ENCODE results near the gene RENBP. TPM values are rescaled to one million over a fixed set of nuclear protein-coding genes. Genes with fewer than 3 reads are reported as not detected.

Gene RENBP
- total RNA-seq, 1 experiment from 2014 or later = 5.7 TPM

DNA sequence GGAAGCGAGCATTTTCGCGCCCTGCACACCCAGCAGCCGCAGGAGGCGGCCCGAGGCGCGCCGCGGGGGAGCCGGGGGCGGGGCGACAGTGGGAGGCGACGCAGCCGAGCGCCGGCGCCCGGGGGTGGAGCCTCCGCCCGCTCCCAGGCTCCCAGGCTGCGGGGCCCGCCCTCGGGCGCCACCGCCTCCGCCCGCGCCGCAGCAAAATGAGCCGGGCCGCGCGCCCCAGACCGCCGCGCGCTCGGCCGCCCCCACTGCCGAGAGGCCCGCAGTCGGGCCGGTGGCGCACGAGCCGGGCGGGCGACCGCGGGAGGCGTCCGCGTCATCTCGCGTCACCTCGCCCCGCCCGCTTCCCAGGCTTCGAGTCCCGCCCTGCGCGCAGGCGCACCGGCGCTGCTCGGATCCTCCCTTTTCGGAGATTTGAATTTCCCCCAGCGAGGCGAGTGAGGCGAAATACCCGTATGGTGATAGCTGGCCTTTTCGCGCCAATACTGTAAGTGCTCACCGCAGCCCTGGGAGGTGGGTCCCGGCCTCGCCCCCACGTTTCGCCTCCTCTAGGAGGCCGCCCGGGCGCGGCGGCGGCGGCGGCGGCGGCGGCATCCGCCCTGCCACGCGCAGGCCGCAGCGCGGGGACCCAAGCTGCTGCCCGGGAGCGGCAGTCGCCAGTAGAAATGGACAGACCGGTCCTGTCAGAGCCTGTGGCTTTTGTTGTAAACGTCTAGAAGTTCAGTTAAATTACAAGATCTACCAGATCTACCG, 28.1 kb upstream of the RENBP start, which contains the start of gene TMEM187:
TSS of gene TMEM187 (plus strand) at position 387 of the 759 bp plus-strand sequence. CDS start 9,309 bp downstream, outside the sequence.
- no TSS peak for BruUV-seq (replicated peaks)
- H3K4me1 ChIP-seq (ENCODE audit: insufficient read depth, low read length, poor library complexity, severe bottlenecking) = peaks cover 13% of the 10 kb centered on the region
- no peak for TF ChIP-seq EZH2 (IDR thresholded peaks at IDR 0.05; ENCODE audit: borderline replicate concordance, low read depth, low read length, poor library complexity, severe bottlenecking)
- no peak for TF ChIP-seq CTCF (conservative IDR thresholded peaks at IDR 0.05; ENCODE audit: low read depth, low read length)
- H3K27ac ChIP-seq (ENCODE audit: low read depth, low read length, poor library complexity, severe bottlenecking) = peak within 1 kb of the TSS; percentile 99
- DNase-seq (ENCODE audit: low spot score) = peak; percentile 97
- peak within 1 kb of the TSS; percentile 86 for H3K4me3 ChIP-seq (ENCODE audit: low read depth, low read length, poor library complexity, severe bottlenecking)
- no peaks in the 10 kb centered on the region for H3K36me3 ChIP-seq (ENCODE audit: insufficient read depth, low read length, poor library complexity, severe bottlenecking)
- H3K27me3 ChIP-seq (replicated peaks; ENCODE audit: insufficient read depth, low read depth, low read length, poor library complexity) = no peaks in the 10 kb centered on the region
- H3K9me3 ChIP-seq (ENCODE audit: low read depth, low read length, poor library complexity, severe bottlenecking) = no peaks in the 10 kb centered on the region
- ChIA-PET CTCF (no interaction called here), POLR2A (ENCODE audit: low non-redundant PET) (interaction anchor here (0.6 kb wide), 1 partner anchor 305 kb away, joined by 3 read pairs; no protein-coding TSS in a partner anchor)
- intact Hi-C loops (cut with micrococcal nuclease; ENCODE audit: unreplicated experiment) = loop anchor here (10.0 kb wide), 1 partner anchor 422 kb away; the partner anchor contains the start of gene RPL10

GRCh38 chrX:153971450-153972367, 27.3 kb upstream of the RENBP start, which contains the start of gene HCFC1:
TSS of gene HCFC1 (minus strand) at chrX:153971818. CDS start at chrX:153970840, 978 bp downstream.
- ChIA-PET POLR2A (ENCODE audit: low non-redundant PET) (interaction anchor here (0.6 kb wide), 1 partner anchor 304 kb away, joined by 3 read pairs; no protein-coding TSS in a partner anchor), CTCF (interaction anchor here (1.4 kb wide), 1 partner anchor 42 kb away, joined by 3 read pairs; no protein-coding TSS in a partner anchor)
- Histone ChIP-seq H3K27me3 (replicated peaks; ENCODE audit: insufficient read depth, low read depth, low read length, poor library complexity) (no peaks in the 10 kb centered on the region), H3K4me3 (ENCODE audit: low read depth, low read length, poor library complexity, severe bottlenecking) (peak within 1 kb of the TSS; percentile 86), H3K36me3 (ENCODE audit: insufficient read depth, low read length, poor library complexity, severe bottlenecking) (no peaks in the 10 kb centered on the region), H3K9me3 (ENCODE audit: low read depth, low read length, poor library complexity, severe bottlenecking) (no peaks in the 10 kb centered on the region), H3K4me1 (ENCODE audit: insufficient read depth, low read length, poor library complexity, severe bottlenecking) (peaks cover 22% of the 10 kb centered on the region), H3K27ac (ENCODE audit: low read depth, low read length, poor library complexity, severe bottlenecking) (peak within 1 kb of the TSS; percentile 99)
- DNase-seq (ENCODE audit: low spot score) = peak; percentile 97
- TF ChIP-seq EZH2 (IDR thresholded peaks at IDR 0.05; ENCODE audit: borderline replicate concordance, low read depth, low read length, poor library complexity, severe bottlenecking) (no peak), CTCF (conservative IDR thresholded peaks at IDR 0.05; ENCODE audit: low read depth, low read length) (no peak)
- BruUV-seq (replicated peaks) = TSS peak; percentile 28
- intact Hi-C loops (cut with micrococcal nuclease; ENCODE audit: unreplicated experiment) = loop anchor here (1.0 to 10.0 kb wide), 2 partner anchors 43 to 423 kb away; partner anchors contain the start of gene RPL10

DNA sequence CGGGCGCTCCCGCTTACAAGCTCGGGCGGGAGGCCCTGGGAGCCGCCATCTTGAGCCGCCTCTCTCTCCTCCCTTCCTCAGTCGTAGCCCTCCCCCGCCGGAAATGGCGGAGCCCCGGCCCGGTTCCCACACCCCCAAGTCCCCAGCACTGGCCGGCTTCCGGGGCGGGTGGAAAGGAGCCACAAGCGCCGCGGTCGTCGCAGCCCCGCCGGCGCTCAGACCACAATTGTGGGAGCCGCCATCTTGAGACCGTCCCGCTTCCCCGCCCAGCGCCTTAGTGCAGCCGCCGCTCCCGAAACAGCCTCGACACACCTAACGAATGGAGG, 26.6 kb upstream of the RENBP start:
- intact Hi-C loops (cut with micrococcal nuclease; ENCODE audit: unreplicated experiment) = loop anchor here (1.0 to 10.0 kb wide), 2 partner anchors 43 to 424 kb away; partner anchors contain the start of gene RPL10
- peak overlapping the region; percentile 86 for H3K4me3 ChIP-seq (ENCODE audit: low read depth, low read length, poor library complexity, severe bottlenecking)
- no TSS peak for BruUV-seq (replicated peaks)
- ChIA-PET CTCF (interaction anchor here (1.4 kb wide), 1 partner anchor 43 kb away, joined by 3 read pairs; no protein-coding TSS in a partner anchor), POLR2A (ENCODE audit: low non-redundant PET) (no interaction called here)
- H3K36me3 ChIP-seq (ENCODE audit: insufficient read depth, low read length, poor library complexity, severe bottlenecking) = no peaks in the 10 kb centered on the region
- DNase-seq (ENCODE audit: low spot score) = peak; percentile 95
- peaks cover 26% of the 10 kb centered on the region for H3K4me1 ChIP-seq (ENCODE audit: insufficient read depth, low read length, poor library complexity, severe bottlenecking)
- H3K27ac ChIP-seq (ENCODE audit: low read depth, low read length, poor library complexity, severe bottlenecking) = peak overlapping the region; percentile 99
- no peaks in the 10 kb centered on the region for H3K27me3 ChIP-seq (replicated peaks; ENCODE audit: insufficient read depth, low read depth, low read length, poor library complexity)
- TF ChIP-seq EZH2 (IDR thresholded peaks at IDR 0.05; ENCODE audit: borderline replicate concordance, low read depth, low read length, poor library complexity, severe bottlenecking) = no peak
- no peak for TF ChIP-seq CTCF (conservative IDR thresholded peaks at IDR 0.05; ENCODE audit: low read depth, low read length)
- H3K9me3 ChIP-seq (ENCODE audit: low read depth, low read length, poor library complexity, severe bottlenecking) = no peaks in the 10 kb centered on the region

Data from A673 (cell line).